HG02938 (cell line): ENCODE data around the gene TOMM40L.
"Not testable (repeated sequence)": the region's sequence is repeated elsewhere in the genome, so short reads cannot be mapped to it uniquely, and the experiment has no call there.

Experiments used
- ATAC-seq: cut with Tn5 transposase; IDR thresholded peaks from one replicate; pipeline ENCODE4 v1.9.1; 2021; ENCODE audit warnings: mild to moderate bottlenecking, moderate library complexity; ENCODE audit not compliant: unreplicated experiment

TOMM40L gene

DNA sequence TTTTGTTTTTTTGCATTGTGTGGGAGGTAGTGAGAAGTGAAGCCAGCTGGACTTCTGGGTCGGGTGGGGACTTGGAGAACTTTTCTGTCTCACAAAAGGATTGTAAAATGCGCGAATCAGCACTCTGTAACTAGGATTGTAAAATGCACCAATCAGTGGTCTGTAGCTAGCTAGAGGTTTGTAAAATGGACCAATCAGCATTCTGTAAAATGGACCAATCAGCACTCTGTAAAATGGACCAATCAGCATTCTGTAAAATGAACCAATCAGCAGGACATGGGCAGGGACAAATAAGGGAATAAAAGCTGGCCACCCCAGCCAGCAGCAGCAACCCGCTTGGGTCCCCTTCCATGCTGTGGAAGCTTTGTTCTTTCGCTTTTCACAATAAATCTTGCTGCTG is 24.2 kb downstream of the TOMM40L start:
- not testable (repeated sequence) for ATAC-seq

DNA sequence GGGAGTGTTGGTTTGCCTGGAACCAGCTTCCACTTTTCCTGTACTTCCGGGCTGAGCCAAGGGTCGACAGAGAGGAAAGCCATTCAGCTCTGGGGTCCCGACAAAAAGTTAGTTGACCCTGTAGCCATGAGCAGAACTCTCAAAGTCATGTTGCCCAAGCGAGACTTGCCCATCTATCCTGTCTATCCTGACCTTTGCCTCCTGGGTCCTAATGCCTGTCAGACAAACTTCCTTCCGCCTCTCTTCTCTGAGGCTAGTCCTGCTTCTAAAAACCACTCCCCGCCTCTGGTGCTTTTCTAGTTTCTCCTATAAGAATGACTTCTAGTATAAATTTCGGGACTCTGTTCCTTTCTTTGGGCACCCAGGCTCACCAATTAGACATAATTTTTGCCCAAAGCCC is 25.0 kb downstream of the TOMM40L start:
- ATAC-seq, result no peak

DNA sequence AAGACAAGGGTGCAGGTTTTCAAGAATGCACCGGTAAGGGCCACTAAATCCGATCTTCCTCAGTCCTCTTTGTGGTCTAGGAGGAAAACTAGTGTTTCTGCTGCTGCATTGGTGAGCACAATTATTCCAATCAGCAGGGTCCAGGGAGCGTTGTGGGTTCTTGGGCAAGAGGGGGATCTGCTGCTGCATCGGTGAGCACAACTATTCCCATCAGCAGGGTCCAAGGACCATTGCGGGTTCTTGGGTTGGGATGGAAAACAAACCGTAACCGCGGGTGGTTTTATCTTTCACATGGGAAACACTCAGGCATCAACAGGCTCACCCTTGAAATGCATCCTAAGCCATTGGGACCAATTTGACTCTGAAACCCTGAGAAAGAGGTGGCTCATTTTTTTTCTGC is 25.7 kb downstream of the TOMM40L start:
- no peak for ATAC-seq

GRCh38 chr1:161255302-161255701 is 29.4 kb downstream of the TOMM40L start:
- ATAC-seq, result not testable (repeated sequence)

DNA sequence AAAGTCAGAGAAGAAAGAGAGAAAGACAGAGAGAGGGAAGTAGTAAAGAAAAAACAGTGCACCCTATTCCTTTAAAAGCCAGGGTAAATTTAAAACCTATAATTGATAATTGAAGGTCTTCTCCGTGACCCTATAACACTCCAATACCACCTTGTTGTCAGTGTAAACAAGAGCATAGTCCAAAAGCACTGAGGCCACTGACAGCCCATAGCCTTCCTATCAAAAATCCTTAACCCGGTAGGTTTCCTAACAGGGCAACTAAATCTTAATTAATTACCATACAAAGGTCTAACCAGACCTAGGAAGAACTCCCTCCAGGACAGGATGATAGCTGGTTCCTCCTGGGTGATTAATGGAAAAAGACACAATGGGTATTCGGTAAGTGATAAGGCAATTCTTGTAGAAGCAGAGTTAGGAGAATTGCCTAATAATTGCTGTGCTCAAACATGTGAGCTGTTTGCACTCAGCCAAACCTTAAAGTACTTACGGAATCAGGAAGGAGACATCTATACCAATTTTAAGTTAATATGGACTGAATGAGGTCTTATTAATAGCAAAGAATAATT is 30.2 kb downstream of the TOMM40L start:
- ATAC-seq, result not testable (repeated sequence)

GRCh38 chr1:161257109-161257508 is 31.2 kb downstream of the TOMM40L start:
- ATAC-seq, result not testable (repeated sequence)

DNA sequence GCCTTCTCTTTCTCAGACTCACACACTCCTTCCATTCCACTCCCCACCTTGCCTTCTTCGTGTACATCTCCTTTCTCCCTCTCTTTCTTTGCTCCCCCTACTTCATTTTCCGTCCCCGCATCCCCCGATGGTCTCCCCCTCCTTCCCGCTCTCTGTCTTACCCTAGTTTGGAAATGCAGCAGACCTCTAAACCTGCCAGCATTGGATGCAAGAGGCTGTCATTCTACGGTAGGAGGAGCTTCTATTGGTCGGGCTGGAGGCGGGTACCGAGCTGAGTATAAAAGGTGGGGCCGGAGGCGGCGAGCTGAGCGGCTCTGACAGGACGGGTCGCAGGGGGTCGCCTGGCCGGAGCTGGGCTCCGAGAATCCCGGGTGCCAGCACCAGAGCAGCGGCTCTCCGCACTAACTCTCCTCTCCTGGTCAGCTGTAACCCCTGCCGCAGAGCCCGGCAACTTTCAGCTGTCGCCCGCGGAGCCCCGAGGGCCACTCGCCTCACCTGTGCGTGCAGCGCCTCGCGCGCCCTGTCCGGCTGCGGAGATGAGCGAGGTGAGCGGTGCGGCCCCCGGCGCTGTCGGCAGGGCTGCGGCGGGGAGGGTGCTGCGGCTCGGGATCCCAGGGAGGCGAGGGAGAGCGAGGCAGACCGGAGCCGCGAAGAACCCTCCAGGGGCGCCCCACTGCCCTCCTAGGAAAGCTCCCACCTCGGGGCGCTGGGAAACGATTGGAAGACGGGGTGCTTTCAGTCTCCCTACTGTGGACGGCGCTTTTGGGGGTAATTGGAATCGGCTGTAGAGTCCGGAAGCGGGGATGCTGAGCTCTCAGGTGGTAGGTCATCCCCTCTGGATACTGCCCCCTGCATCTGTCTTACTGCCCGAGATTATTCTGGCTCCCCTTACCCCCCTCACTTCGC is 32.8 kb downstream of the TOMM40L start, which contains the start of gene PCP4L1:
Gene PCP4L1 (plus strand): TSS at position 307 of the 906 bp plus-strand sequence. CDS start 230 bp downstream, at position 537.
- ATAC-seq, result no peak

- ATAC-seq, result no peak
Measured at GRCh38 chr1:161259345-161259702, 33.5 kb downstream of the TOMM40L start.

- ATAC-seq, result no peak
Measured at GRCh38 chr1:161259765-161260164, 33.9 kb downstream of the TOMM40L start.

- no peak for ATAC-seq
Measured at GRCh38 chr1:161260376-161261260, 34.8 kb downstream of the TOMM40L start.

DNA sequence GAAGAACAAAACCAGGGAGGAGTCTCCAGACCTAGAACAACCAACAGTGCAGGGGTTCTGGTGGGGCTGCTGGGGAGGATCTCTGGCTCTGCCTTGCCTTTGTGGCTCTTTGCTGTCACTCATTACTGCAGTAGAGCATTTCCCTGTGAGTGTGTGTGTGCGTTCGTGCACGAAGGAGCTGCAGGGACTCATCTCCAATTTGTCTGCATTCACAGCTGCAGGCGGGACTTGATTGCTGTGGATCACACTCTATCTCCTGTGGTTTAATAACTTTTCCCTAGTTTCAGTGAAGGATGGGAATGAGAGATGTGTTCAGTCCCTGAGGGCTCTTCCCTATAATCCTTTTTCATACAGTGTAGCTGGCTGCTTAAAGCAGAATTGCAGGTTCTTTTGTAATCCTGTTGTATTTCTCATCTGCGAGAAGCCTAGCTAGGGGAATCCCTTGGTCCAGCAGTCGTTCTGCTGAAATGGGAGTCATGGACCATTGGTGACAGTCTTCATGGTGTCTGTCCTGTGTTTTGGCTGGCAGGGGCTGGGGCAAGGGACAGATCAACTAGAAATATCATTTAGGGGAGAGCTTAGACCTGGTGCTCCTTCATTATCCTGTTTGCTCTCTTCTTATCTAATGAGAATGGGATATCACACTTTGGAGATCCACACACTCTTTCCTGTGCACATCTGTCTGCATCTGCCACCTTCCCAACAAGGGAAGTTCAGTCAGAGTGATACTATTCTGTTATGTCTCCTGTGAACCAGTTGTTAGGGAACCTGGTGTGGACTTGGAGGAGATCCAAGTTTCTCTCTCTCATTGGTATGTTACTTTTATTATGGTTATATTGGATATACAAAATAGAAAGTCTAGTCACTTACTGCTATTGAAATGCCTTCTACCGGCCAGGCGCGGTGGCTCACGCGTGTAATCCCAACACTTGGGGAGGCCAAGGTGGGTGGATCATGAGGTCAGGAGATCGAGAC is 35.7 kb downstream of the TOMM40L start:
- ATAC-seq, result no peak

GRCh38 chr1:161265305-161265704 is 39.4 kb downstream of the TOMM40L start:
- no peak for ATAC-seq

DNA sequence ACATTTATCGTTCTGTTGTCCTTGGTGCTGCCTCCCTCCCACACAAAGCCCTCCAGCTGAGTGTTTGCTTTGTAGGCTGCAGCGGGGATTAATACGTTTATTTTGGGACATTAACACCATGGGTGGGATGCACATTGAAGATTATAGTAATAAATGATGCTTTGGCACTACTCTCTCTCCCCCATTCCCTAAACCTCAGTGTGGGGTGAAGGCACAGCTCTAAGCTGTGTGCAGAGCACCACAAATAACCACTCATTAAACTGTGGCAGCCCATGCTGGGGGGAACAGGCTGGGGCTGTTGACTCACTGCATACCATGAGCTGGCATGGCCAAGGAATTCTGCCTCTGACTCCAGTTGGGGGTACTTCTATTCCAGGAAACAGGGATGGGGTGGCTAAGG is 40.3 kb downstream of the TOMM40L start:
- no peak for ATAC-seq

DNA sequence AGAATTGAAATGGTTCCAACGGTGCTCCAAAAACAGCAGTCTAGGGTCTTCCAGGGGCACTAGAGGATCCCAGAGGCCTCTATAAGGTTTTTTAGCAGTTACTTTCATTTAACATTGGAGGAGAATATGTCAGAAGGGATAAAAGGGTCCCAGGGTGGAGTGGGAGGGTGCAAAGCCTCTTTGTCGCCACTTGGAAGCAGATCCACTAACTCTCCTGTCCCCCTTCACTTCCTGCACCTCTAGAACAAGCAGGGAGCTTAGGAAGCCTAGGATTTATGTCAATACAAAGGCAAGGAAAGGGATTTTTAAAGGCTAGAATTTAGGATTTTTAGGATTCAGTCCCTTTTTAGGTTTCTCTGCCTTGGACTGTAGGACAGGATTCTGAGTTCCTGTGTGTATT is 41.0 kb downstream of the TOMM40L start:
- ATAC-seq, result no peak

DNA sequence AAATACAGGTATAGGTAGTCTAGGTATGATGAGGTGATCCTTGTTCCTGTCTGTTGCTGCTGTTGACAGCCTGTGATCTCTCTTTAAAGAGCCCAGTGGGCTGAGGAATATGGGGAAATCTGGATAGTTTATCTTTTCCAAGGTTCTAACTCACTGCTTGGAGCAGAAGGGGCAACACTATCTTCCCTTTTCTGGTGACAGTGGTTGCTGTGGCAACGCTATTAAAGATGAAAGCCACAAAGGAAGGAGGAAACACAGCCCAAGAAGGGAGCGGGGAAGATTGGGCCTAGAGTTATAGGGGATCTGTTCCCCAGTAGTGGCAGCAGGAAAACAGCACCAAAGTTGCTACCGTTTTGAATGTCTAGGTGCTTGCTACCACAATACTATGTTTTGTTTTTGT is 41.5 kb downstream of the TOMM40L start:
- ATAC-seq, result no peak

DNA sequence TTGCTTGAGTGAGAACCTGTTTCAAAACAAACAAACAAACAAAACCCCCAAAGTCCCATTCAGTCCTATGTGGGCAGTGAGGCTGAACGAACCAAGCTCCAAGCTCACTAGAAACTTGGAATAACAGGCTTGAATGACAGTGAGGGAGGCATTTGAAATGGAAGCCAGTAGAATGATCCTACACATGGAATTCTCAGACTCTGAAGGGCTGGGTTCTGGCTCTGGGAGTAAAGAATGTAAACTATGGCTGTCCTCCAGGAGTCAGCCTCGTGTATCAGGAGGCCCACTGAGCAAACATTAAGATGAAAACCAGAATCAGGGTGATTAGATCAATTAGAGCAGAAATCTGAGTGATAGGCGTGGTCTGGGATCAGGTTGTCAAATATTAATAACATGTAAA is 47.5 kb downstream of the TOMM40L start:
- ATAC-seq, result no peak

GRCh38 chr1:161274874-161275273 is 49.0 kb downstream of the TOMM40L start:
- no peak for ATAC-seq
